B cell (primary cell): ENCODE data around the gene HSPA12B.

Experiments used
- EZH2 ChIP-seq: IDR thresholded peaks from 2 replicates; pipeline ENCODE4 v1.6.1; 2012; ENCODE audit warnings: borderline replicate concordance, low read depth, mild to moderate bottlenecking, moderate library complexity, low read length; ENCODE audit not compliant: insufficient read depth, poor library complexity, severe bottlenecking
- TF ChIP-seq, protein P1 (sequence below): fragments of 200-600 bp; IDR thresholded peaks from one replicate; pipeline ENCODE4 v1.8.0; 2022; ENCODE audit warnings: antibody characterized with exemption, mild to moderate bottlenecking

GRCh38 chr20:3747471-3747870, 15.0 kb downstream of the HSPA12B start:
- TF ChIP-seq, protein P1, sequence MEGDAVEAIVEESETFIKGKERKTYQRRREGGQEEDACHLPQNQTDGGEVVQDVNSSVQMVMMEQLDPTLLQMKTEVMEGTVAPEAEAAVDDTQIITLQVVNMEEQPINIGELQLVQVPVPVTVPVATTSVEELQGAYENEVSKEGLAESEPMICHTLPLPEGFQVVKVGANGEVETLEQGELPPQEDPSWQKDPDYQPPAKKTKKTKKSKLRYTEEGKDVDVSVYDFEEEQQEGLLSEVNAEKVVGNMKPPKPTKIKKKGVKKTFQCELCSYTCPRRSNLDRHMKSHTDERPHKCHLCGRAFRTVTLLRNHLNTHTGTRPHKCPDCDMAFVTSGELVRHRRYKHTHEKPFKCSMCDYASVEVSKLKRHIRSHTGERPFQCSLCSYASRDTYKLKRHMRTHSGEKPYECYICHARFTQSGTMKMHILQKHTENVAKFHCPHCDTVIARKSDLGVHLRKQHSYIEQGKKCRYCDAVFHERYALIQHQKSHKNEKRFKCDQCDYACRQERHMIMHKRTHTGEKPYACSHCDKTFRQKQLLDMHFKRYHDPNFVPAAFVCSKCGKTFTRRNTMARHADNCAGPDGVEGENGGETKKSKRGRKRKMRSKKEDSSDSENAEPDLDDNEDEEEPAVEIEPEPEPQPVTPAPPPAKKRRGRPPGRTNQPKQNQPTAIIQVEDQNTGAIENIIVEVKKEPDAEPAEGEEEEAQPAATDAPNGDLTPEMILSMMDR: no peak
- TF ChIP-seq EZH2: no peak
